ENCODE results near the gene TMPRSS11A.

TMPRSS11A gene

GRCh38 chr4:67880866-67881610 is 82.3 kb downstream of the TMPRSS11A start:
- H3K4me3 ChIP-seq (ENCODE audit: low read depth, low read length), result no peak overlapping the region
- no peak for TF ChIP-seq CTCF (IDR thresholded peaks at IDR 0.05; ENCODE audit: low read depth, low read length)

GRCh38 chr4:67879486-67879885 is 83.8 kb downstream of the TMPRSS11A start:
- TF ChIP-seq CTCF (IDR thresholded peaks at IDR 0.05; ENCODE audit: low read depth, low read length), result no peak

GRCh38 chr4:67877086-67877485 is 86.2 kb downstream of the TMPRSS11A start:
- TF ChIP-seq CTCF (IDR thresholded peaks at IDR 0.05; ENCODE audit: low read depth, low read length), result no peak
- no peak overlapping the region for H3K4me3 ChIP-seq (ENCODE audit: low read depth, low read length)

More at GRCh38 chr4:67879486-67879885, 83.8 kb downstream of the TMPRSS11A start:
- H3K4me3 ChIP-seq (ENCODE audit: low read depth, low read length), result no peak overlapping the region

- no peak for TF ChIP-seq CTCF (IDR thresholded peaks at IDR 0.05; ENCODE audit: low read depth, low read length)
- H3K4me3 ChIP-seq (ENCODE audit: low read depth, low read length), result no peak overlapping the region
Measured at GRCh38 chr4:67874986-67875385, 88.3 kb downstream of the TMPRSS11A start.

GRCh38 chr4:67873116-67873515 is 90.2 kb downstream of the TMPRSS11A start:
- no peak for TF ChIP-seq CTCF (IDR thresholded peaks at IDR 0.05; ENCODE audit: low read depth, low read length)
- no peak overlapping the region for H3K4me3 ChIP-seq (ENCODE audit: low read depth, low read length)

GRCh38 chr4:67871867-67872266 is 91.4 kb downstream of the TMPRSS11A start:
- no peak overlapping the region for H3K4me3 ChIP-seq (ENCODE audit: low read depth, low read length)
- TF ChIP-seq CTCF (IDR thresholded peaks at IDR 0.05; ENCODE audit: low read depth, low read length), result no peak

GRCh38 chr4:67869580-67870190 is 93.6 kb downstream of the TMPRSS11A start:
- no peak overlapping the region for H3K4me3 ChIP-seq (ENCODE audit: low read depth, low read length)
- no peak for TF ChIP-seq CTCF (IDR thresholded peaks at IDR 0.05; ENCODE audit: low read depth, low read length)
